PC-9 (cell line): ENCODE data around the gene PKLR.

Source experiments
- EZH2 ChIP-seq: fragments of 200-600 bp; sonication (generic); IDR thresholded peaks from 2 replicates; pipeline ENCODE4 v1.8.0; 2017; ENCODE audit warnings: antibody characterized with exemption, low read depth
- TF ChIP-seq, protein P1 (sequence below): fragments of 200-600 bp; sonication (generic); conservative IDR thresholded peaks from 2 replicates; pipeline ENCODE4 v1.6.1; 2017; ENCODE audit warnings: mixed run types, antibody characterized with exemption, mild to moderate bottlenecking, moderate library complexity

DNA sequence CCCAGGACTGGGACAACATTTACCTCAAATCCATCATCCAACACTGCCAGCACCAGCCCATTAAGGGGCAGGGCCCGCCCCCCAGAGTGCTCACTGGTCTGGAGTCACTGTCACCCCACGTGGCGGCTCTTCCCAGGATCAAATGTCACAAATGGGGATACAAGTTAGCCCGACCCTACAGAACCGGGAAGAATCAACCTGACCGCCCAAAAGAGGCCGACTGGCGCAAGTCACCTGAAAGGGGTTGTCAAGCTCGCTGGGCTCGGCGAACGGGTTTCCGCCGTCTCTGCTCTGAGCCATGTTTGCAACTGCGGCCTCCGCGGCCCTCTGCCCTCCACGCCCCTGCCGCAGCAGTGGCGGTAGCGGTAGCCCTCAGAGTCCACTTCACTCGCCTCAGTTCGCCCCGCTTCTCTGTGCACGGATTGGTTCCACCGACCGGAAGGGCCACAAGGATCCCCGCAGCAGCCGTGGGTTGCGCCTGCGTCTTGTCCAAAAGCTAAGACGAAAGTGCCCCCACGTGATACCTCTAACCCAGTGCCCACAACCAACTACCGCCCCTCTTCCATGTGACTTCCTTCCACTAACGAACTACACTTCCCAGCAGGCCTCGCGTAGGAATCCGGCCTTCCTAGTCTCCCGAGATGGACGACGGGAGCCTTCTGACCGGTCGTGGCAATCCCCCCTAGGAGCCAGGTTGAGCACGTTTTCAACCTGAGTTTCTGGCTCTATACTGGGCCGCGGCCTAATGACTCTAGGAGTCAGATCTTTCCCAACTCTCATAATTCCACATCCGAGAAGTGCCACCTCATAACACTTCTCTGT, 39.2 kb downstream of the PKLR start, which contains the start of gene SCAMP3:
- TF ChIP-seq, protein P1, sequence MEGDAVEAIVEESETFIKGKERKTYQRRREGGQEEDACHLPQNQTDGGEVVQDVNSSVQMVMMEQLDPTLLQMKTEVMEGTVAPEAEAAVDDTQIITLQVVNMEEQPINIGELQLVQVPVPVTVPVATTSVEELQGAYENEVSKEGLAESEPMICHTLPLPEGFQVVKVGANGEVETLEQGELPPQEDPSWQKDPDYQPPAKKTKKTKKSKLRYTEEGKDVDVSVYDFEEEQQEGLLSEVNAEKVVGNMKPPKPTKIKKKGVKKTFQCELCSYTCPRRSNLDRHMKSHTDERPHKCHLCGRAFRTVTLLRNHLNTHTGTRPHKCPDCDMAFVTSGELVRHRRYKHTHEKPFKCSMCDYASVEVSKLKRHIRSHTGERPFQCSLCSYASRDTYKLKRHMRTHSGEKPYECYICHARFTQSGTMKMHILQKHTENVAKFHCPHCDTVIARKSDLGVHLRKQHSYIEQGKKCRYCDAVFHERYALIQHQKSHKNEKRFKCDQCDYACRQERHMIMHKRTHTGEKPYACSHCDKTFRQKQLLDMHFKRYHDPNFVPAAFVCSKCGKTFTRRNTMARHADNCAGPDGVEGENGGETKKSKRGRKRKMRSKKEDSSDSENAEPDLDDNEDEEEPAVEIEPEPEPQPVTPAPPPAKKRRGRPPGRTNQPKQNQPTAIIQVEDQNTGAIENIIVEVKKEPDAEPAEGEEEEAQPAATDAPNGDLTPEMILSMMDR: no peak
- TF ChIP-seq EZH2: no peak
